ENCODE measurements around the gene SELENBP1.

Gene SELENBP1
- total RNA-seq = 0 reads per million in 3 donors

- no peaks in the 10 kb centered on the region for H3K27me3 ChIP-seq (replicated peaks; ENCODE audit: control insufficient read depth, insufficient read depth, low read length, poor library complexity, severe bottlenecking)
- H3K27ac ChIP-seq (ENCODE audit: insufficient read depth, low read length, poor library complexity, severe bottlenecking) = no peak within 1 kb of the TSS
- no peak within 1 kb of the TSS for H3K4me3 ChIP-seq (ENCODE audit: insufficient read depth, low read depth, low read length, poor library complexity, severe bottlenecking)
- H3K36me3 ChIP-seq (ENCODE audit: control insufficient read depth, insufficient read depth, low read length) = no peaks in the 10 kb centered on the region
- DNase-seq = no peak
- no peaks in the 10 kb centered on the region for H3K4me1 ChIP-seq (ENCODE audit: control insufficient read depth, insufficient read depth, low read length, poor library complexity, severe bottlenecking)
- no peaks in the 10 kb centered on the region for H3K9me3 ChIP-seq (ENCODE audit: control insufficient read depth, low read length)
Measured at GRCh38 chr1:151372058-151372934, at the start of gene SELENBP1. Gene SELENBP1 (minus strand): TSS chr1:151372705. CDS start chr1:151372641, 64 bp downstream.

- H3K36me3 ChIP-seq (ENCODE audit: control insufficient read depth, insufficient read depth, low read length) = peaks cover 33% of the 10 kb centered on the region
- no peaks in the 10 kb centered on the region for H3K27me3 ChIP-seq (replicated peaks; ENCODE audit: control insufficient read depth, insufficient read depth, low read length, poor library complexity, severe bottlenecking)
- no peak overlapping the region for H3K4me3 ChIP-seq (ENCODE audit: insufficient read depth, low read depth, low read length, poor library complexity, severe bottlenecking)
- H3K4me1 ChIP-seq (ENCODE audit: control insufficient read depth, insufficient read depth, low read length, poor library complexity, severe bottlenecking) = no peaks in the 10 kb centered on the region
- no peaks in the 10 kb centered on the region for H3K9me3 ChIP-seq (ENCODE audit: control insufficient read depth, low read length)
- DNase-seq = no peak
- H3K27ac ChIP-seq (ENCODE audit: insufficient read depth, low read length, poor library complexity, severe bottlenecking) = no peak overlapping the region
Measured at GRCh38 chr1:151419819-151420218, 47.3 kb upstream of the SELENBP1 start.

- Histone ChIP-seq H3K36me3 (ENCODE audit: control insufficient read depth, insufficient read depth, low read length) (peaks cover 18% of the 10 kb centered on the region), H3K9me3 (ENCODE audit: control insufficient read depth, low read length) (no peaks in the 10 kb centered on the region), H3K4me1 (ENCODE audit: control insufficient read depth, insufficient read depth, low read length, poor library complexity, severe bottlenecking) (no peaks in the 10 kb centered on the region), H3K4me3 (ENCODE audit: insufficient read depth, low read depth, low read length, poor library complexity, severe bottlenecking) (no peak overlapping the region), H3K27me3 (replicated peaks; ENCODE audit: control insufficient read depth, insufficient read depth, low read length, poor library complexity, severe bottlenecking) (no peaks in the 10 kb centered on the region), H3K27ac (ENCODE audit: insufficient read depth, low read length, poor library complexity, severe bottlenecking) (no peak overlapping the region)
- DNase-seq = no peak
Measured at GRCh38 chr1:151418081-151418480, 45.6 kb upstream of the SELENBP1 start.

- Histone ChIP-seq H3K36me3 (ENCODE audit: control insufficient read depth, insufficient read depth, low read length) (peaks cover 26% of the 10 kb centered on the region), H3K4me1 (ENCODE audit: control insufficient read depth, insufficient read depth, low read length, poor library complexity, severe bottlenecking) (no peaks in the 10 kb centered on the region), H3K4me3 (ENCODE audit: insufficient read depth, low read depth, low read length, poor library complexity, severe bottlenecking) (no peak overlapping the region), H3K27me3 (replicated peaks; ENCODE audit: control insufficient read depth, insufficient read depth, low read length, poor library complexity, severe bottlenecking) (no peaks in the 10 kb centered on the region), H3K27ac (ENCODE audit: insufficient read depth, low read length, poor library complexity, severe bottlenecking) (no peak overlapping the region), H3K9me3 (ENCODE audit: control insufficient read depth, low read length) (no peaks in the 10 kb centered on the region)
- DNase-seq = no peak
Measured at GRCh38 chr1:151416231-151416630, 43.7 kb upstream of the SELENBP1 start.

- H3K27ac ChIP-seq (ENCODE audit: insufficient read depth, low read length, poor library complexity, severe bottlenecking) = no peak overlapping the region
- no peaks in the 10 kb centered on the region for H3K9me3 ChIP-seq (ENCODE audit: control insufficient read depth, low read length)
- no peak for DNase-seq
- H3K4me1 ChIP-seq (ENCODE audit: control insufficient read depth, insufficient read depth, low read length, poor library complexity, severe bottlenecking) = no peaks in the 10 kb centered on the region
- H3K36me3 ChIP-seq (ENCODE audit: control insufficient read depth, insufficient read depth, low read length) = peaks cover 58% of the 10 kb centered on the region
- no peak overlapping the region for H3K4me3 ChIP-seq (ENCODE audit: insufficient read depth, low read depth, low read length, poor library complexity, severe bottlenecking)
- no peaks in the 10 kb centered on the region for H3K27me3 ChIP-seq (replicated peaks; ENCODE audit: control insufficient read depth, insufficient read depth, low read length, poor library complexity, severe bottlenecking)
Measured at GRCh38 chr1:151411884-151412283, 39.4 kb upstream of the SELENBP1 start.

- Histone ChIP-seq H3K36me3 (ENCODE audit: control insufficient read depth, insufficient read depth, low read length) (peaks cover 76% of the 10 kb centered on the region), H3K9me3 (ENCODE audit: control insufficient read depth, low read length) (no peaks in the 10 kb centered on the region), H3K4me3 (ENCODE audit: insufficient read depth, low read depth, low read length, poor library complexity, severe bottlenecking) (no peak overlapping the region), H3K27ac (ENCODE audit: insufficient read depth, low read length, poor library complexity, severe bottlenecking) (no peak overlapping the region), H3K27me3 (replicated peaks; ENCODE audit: control insufficient read depth, insufficient read depth, low read length, poor library complexity, severe bottlenecking) (no peaks in the 10 kb centered on the region), H3K4me1 (ENCODE audit: control insufficient read depth, insufficient read depth, low read length, poor library complexity, severe bottlenecking) (no peaks in the 10 kb centered on the region)
- no peak for DNase-seq
Measured at GRCh38 chr1:151408891-151409290, 36.4 kb upstream of the SELENBP1 start.

GRCh38 chr1:151407304-151407703, 34.8 kb upstream of the SELENBP1 start:
- Histone ChIP-seq H3K4me1 (ENCODE audit: control insufficient read depth, insufficient read depth, low read length, poor library complexity, severe bottlenecking) (no peaks in the 10 kb centered on the region), H3K36me3 (ENCODE audit: control insufficient read depth, insufficient read depth, low read length) (peaks cover 79% of the 10 kb centered on the region), H3K27ac (ENCODE audit: insufficient read depth, low read length, poor library complexity, severe bottlenecking) (no peak overlapping the region), H3K4me3 (ENCODE audit: insufficient read depth, low read depth, low read length, poor library complexity, severe bottlenecking) (no peak overlapping the region), H3K27me3 (replicated peaks; ENCODE audit: control insufficient read depth, insufficient read depth, low read length, poor library complexity, severe bottlenecking) (no peaks in the 10 kb centered on the region), H3K9me3 (ENCODE audit: control insufficient read depth, low read length) (no peaks in the 10 kb centered on the region)
- no peak for DNase-seq

- no peak for DNase-seq
- H3K9me3 ChIP-seq (ENCODE audit: control insufficient read depth, low read length) = no peaks in the 10 kb centered on the region
- no peak overlapping the region for H3K4me3 ChIP-seq (ENCODE audit: insufficient read depth, low read depth, low read length, poor library complexity, severe bottlenecking)
- no peak overlapping the region for H3K27ac ChIP-seq (ENCODE audit: insufficient read depth, low read length, poor library complexity, severe bottlenecking)
- H3K27me3 ChIP-seq (replicated peaks; ENCODE audit: control insufficient read depth, insufficient read depth, low read length, poor library complexity, severe bottlenecking) = no peaks in the 10 kb centered on the region
- peaks cover 80% of the 10 kb centered on the region for H3K36me3 ChIP-seq (ENCODE audit: control insufficient read depth, insufficient read depth, low read length)
- no peaks in the 10 kb centered on the region for H3K4me1 ChIP-seq (ENCODE audit: control insufficient read depth, insufficient read depth, low read length, poor library complexity, severe bottlenecking)
Measured at GRCh38 chr1:151406176-151406575, 33.7 kb upstream of the SELENBP1 start.

GRCh38 chr1:151405187-151405951, 32.9 kb upstream of the SELENBP1 start:
- peaks cover 80% of the 10 kb centered on the region for H3K36me3 ChIP-seq (ENCODE audit: control insufficient read depth, insufficient read depth, low read length)

GRCh38 chr1:151403612-151404011, 31.1 kb upstream of the SELENBP1 start:
- H3K4me3 ChIP-seq (ENCODE audit: insufficient read depth, low read depth, low read length, poor library complexity, severe bottlenecking) = no peak overlapping the region
- H3K27me3 ChIP-seq (replicated peaks; ENCODE audit: control insufficient read depth, insufficient read depth, low read length, poor library complexity, severe bottlenecking) = no peaks in the 10 kb centered on the region
- peaks cover 66% of the 10 kb centered on the region for H3K36me3 ChIP-seq (ENCODE audit: control insufficient read depth, insufficient read depth, low read length)
- peaks cover 9% of the 10 kb centered on the region for H3K4me1 ChIP-seq (ENCODE audit: control insufficient read depth, insufficient read depth, low read length, poor library complexity, severe bottlenecking)
- no peak overlapping the region for H3K27ac ChIP-seq (ENCODE audit: insufficient read depth, low read length, poor library complexity, severe bottlenecking)
- DNase-seq = no peak
- no peaks in the 10 kb centered on the region for H3K9me3 ChIP-seq (ENCODE audit: control insufficient read depth, low read length)

More at GRCh38 chr1:151405187-151405951, 32.9 kb upstream of the SELENBP1 start:
- no peaks in the 10 kb centered on the region for H3K9me3 ChIP-seq (ENCODE audit: control insufficient read depth, low read length)
- H3K27ac ChIP-seq (ENCODE audit: insufficient read depth, low read length, poor library complexity, severe bottlenecking) = no peak overlapping the region
- no peak for DNase-seq
- no peak overlapping the region for H3K4me3 ChIP-seq (ENCODE audit: insufficient read depth, low read depth, low read length, poor library complexity, severe bottlenecking)
- H3K4me1 ChIP-seq (ENCODE audit: control insufficient read depth, insufficient read depth, low read length, poor library complexity, severe bottlenecking) = peaks cover 4% of the 10 kb centered on the region
- no peaks in the 10 kb centered on the region for H3K27me3 ChIP-seq (replicated peaks; ENCODE audit: control insufficient read depth, insufficient read depth, low read length, poor library complexity, severe bottlenecking)
